Measurements from ENCODE around the gene EFS. TPM values are rescaled to one million over a fixed set of nuclear protein-coding genes. Genes with fewer than 3 reads are reported as not detected.

Gene EFS
- total RNA-seq, 1 experiment from 2014 or later = not detected

DNA sequence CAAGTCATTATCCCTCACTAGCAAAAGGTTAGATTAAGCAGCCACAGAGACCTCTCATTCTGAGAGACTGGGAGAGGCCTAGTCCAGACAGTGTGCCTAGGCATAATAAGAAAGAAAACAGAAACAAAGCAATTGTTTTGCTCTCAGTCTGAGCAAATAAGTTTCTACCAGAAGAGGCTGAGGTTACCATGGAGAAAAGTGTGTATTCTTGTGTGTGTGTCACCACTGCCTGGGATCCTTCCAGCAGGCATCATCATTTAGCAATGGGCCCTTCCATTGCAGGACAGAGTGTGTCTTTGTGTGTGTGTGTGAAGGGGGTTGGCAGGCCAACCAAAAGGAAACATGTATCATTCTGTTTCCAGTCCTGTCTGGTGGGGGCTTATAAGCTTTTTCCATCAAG is 3.7 kb downstream of the EFS start:
- no peaks in the 10 kb centered on the region for H3K9me3 Mint-ChIP-seq (ENCODE audit: unreplicated experiment)
- TF ChIP-seq, protein P1, sequence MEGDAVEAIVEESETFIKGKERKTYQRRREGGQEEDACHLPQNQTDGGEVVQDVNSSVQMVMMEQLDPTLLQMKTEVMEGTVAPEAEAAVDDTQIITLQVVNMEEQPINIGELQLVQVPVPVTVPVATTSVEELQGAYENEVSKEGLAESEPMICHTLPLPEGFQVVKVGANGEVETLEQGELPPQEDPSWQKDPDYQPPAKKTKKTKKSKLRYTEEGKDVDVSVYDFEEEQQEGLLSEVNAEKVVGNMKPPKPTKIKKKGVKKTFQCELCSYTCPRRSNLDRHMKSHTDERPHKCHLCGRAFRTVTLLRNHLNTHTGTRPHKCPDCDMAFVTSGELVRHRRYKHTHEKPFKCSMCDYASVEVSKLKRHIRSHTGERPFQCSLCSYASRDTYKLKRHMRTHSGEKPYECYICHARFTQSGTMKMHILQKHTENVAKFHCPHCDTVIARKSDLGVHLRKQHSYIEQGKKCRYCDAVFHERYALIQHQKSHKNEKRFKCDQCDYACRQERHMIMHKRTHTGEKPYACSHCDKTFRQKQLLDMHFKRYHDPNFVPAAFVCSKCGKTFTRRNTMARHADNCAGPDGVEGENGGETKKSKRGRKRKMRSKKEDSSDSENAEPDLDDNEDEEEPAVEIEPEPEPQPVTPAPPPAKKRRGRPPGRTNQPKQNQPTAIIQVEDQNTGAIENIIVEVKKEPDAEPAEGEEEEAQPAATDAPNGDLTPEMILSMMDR (IDR thresholded peaks at IDR 0.05; ENCODE audit: unreplicated experiment) = no peak
- DNase-seq (ENCODE audit: unreplicated experiment) = no peak
- H3K4me1 Mint-ChIP-seq (ENCODE audit: insufficient read depth, unreplicated experiment) = no peaks in the 10 kb centered on the region
- H3K36me3 Mint-ChIP-seq (ENCODE audit: insufficient read depth, unreplicated experiment) = no peaks in the 10 kb centered on the region
- ChIA-PET POLR2A (no interaction called here), CTCF (interaction anchor here (1.3 to 2.1 kb wide), 3 partner anchors 18 to 34 kb away, joined by 6 to 9 read pairs (median 8); no protein-coding TSS in a partner anchor)
- peaks cover 28% of the 10 kb centered on the region for H3K27me3 Mint-ChIP-seq (ENCODE audit: insufficient read depth, unreplicated experiment)
- H3K27ac Mint-ChIP-seq (ENCODE audit: low read depth, unreplicated experiment) = no peak overlapping the region
- H3K4me3 Mint-ChIP-seq (ENCODE audit: unreplicated experiment) = no peak overlapping the region
- BruUV-seq (replicated peaks) = no TSS peak
- intact Hi-C loops (cut with micrococcal nuclease) = no loop called here

DNA sequence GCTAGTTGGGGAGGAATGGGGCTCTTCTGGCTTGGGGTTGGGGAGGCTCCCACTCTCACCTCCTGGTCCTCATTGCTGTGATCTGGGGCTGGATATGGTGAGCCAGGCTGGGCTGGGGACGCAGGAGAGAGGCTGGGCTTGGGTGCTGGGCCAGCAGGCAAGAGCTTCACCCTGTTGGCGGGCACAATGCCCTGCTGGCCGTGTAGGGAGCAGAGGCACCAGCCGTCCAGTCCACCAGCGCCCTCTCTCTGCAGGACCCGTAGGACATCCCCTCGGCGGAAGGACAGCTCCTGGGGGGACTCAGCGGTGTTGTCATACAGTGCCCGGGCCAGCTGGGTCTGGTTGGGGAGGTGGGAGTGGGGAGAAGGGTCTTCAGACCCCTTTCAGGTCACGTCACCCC is 4.5 kb downstream of the EFS start:
- intact Hi-C loops (cut with micrococcal nuclease) = no loop called here
- Mint-ChIP-seq H3K4me3 (ENCODE audit: unreplicated experiment) (no peak overlapping the region), H3K4me1 (ENCODE audit: insufficient read depth, unreplicated experiment) (no peaks in the 10 kb centered on the region), H3K27ac (ENCODE audit: low read depth, unreplicated experiment) (no peak overlapping the region), H3K9me3 (ENCODE audit: unreplicated experiment) (no peaks in the 10 kb centered on the region), H3K36me3 (ENCODE audit: insufficient read depth, unreplicated experiment) (no peaks in the 10 kb centered on the region), H3K27me3 (ENCODE audit: insufficient read depth, unreplicated experiment) (peaks cover 33% of the 10 kb centered on the region)
- no peak for DNase-seq (ENCODE audit: unreplicated experiment)
- BruUV-seq (replicated peaks) = no TSS peak
- ChIA-PET CTCF (interaction anchor here (0.6 to 1.5 kb wide), 2 partner anchors 9 to 20 kb away, joined by 3 to 9 read pairs; no protein-coding TSS in a partner anchor), POLR2A (no interaction called here)
- TF ChIP-seq, protein P1 (IDR thresholded peaks at IDR 0.05; ENCODE audit: unreplicated experiment) = no peak

DNA sequence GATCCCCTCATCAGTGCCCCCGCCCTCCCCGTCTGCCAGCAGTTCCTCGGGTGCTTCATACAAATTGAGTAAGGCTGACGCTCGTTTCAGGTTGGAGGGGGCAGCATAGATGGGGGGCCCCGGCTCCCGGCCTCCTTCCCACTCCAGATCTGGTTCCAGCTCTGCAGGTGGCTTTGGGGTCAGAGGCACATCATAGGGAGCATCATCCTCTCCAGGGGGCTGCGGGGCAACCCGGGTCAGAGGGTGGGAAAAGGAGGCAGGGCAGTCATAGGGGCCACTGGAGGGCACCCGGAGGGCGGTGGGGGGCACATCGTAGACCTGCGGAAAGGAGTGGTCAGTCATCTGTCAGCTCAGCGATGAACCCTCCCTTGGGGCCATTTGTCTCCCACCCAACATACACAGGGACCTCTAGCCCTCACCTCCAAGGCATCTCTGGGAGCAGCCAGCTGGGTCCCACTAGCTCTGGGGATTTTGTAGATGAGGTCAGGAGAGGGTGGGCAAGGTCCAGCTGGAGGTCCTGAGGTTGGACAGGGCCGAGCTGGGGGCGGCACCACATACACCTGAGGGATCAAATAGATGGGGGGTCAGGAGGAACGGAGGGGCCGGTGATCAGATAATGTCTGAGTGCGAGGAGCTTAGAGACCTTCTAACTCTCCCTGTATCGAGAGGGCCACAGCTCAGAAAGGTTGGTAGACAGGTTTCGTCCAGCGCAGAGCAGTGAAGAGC is 5.1 kb downstream of the EFS start:
- no peak overlapping the region for H3K27ac Mint-ChIP-seq (ENCODE audit: low read depth, unreplicated experiment)
- H3K9me3 Mint-ChIP-seq (ENCODE audit: unreplicated experiment) = no peaks in the 10 kb centered on the region
- H3K4me1 Mint-ChIP-seq (ENCODE audit: insufficient read depth, unreplicated experiment) = no peaks in the 10 kb centered on the region
- no TSS peak for BruUV-seq (replicated peaks)
- H3K27me3 Mint-ChIP-seq (ENCODE audit: insufficient read depth, unreplicated experiment) = peaks cover 36% of the 10 kb centered on the region
- TF ChIP-seq, protein P1 (IDR thresholded peaks at IDR 0.05; ENCODE audit: unreplicated experiment) = no peak
- CTCF ChIA-PET = interaction anchor here (0.6 to 1.5 kb wide), 3 partner anchors 10 to 21 kb away, joined by 3 to 9 read pairs (median 3); no protein-coding TSS in a partner anchor
- H3K4me3 Mint-ChIP-seq (ENCODE audit: unreplicated experiment) = no peak overlapping the region
- no peak for DNase-seq (ENCODE audit: unreplicated experiment)
- no peaks in the 10 kb centered on the region for H3K36me3 Mint-ChIP-seq (ENCODE audit: insufficient read depth, unreplicated experiment)
- intact Hi-C loops (cut with micrococcal nuclease) = no loop called here
- POLR2A ChIA-PET = no interaction called here

DNA sequence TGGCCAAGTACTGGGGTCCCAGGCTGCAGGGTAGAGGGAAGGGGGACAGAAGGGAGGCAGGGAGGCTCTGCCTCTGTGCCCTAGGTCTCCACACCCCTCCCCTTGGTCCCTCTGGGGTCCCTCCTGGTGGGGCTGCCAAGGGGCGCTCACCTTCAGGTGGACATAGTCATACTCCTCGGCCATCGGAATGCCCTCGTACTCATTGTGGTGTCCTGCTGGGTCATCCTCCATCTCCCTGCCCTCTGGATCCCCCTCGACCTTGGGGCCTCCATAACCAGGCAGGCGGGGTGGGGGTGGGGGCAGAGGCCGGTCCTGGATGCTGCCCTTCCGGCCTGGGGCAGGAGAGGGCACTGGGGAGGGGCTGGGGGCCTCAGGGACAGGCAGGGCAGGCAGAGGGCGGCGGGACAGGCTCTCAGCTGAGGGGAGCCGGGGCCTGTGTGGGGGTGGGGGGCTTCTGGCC is 5.8 kb downstream of the EFS start:
- CTCF ChIA-PET = interaction anchor here (0.6 to 0.8 kb wide), 2 partner anchors 16 to 20 kb away, joined by 3 read pairs; no protein-coding TSS in a partner anchor
- H3K36me3 Mint-ChIP-seq (ENCODE audit: insufficient read depth, unreplicated experiment) = no peaks in the 10 kb centered on the region
- POLR2A ChIA-PET = no interaction called here

More for the DNA sequence above, 5.8 kb downstream of the EFS start:
- no peaks in the 10 kb centered on the region for H3K9me3 Mint-ChIP-seq (ENCODE audit: unreplicated experiment)
- peaks cover 36% of the 10 kb centered on the region for H3K27me3 Mint-ChIP-seq (ENCODE audit: insufficient read depth, unreplicated experiment)
- H3K27ac Mint-ChIP-seq (ENCODE audit: low read depth, unreplicated experiment) = no peak overlapping the region
- no peaks in the 10 kb centered on the region for H3K4me1 Mint-ChIP-seq (ENCODE audit: insufficient read depth, unreplicated experiment)
- TF ChIP-seq, protein P1 (IDR thresholded peaks at IDR 0.05; ENCODE audit: unreplicated experiment) = no peak
- DNase-seq (ENCODE audit: unreplicated experiment) = no peak
- no peak overlapping the region for H3K4me3 Mint-ChIP-seq (ENCODE audit: unreplicated experiment)
- intact Hi-C loops (cut with micrococcal nuclease) = no loop called here
- no TSS peak for BruUV-seq (replicated peaks)
